Measurements from ENCODE around the gene MTUS2. TPM values are rescaled to one million over a fixed set of nuclear protein-coding genes. Genes with fewer than 3 reads are reported as not detected.

MTUS2 gene
- total RNA-seq, 1 donor from 2014 or later: 0.67 TPM

DNA sequence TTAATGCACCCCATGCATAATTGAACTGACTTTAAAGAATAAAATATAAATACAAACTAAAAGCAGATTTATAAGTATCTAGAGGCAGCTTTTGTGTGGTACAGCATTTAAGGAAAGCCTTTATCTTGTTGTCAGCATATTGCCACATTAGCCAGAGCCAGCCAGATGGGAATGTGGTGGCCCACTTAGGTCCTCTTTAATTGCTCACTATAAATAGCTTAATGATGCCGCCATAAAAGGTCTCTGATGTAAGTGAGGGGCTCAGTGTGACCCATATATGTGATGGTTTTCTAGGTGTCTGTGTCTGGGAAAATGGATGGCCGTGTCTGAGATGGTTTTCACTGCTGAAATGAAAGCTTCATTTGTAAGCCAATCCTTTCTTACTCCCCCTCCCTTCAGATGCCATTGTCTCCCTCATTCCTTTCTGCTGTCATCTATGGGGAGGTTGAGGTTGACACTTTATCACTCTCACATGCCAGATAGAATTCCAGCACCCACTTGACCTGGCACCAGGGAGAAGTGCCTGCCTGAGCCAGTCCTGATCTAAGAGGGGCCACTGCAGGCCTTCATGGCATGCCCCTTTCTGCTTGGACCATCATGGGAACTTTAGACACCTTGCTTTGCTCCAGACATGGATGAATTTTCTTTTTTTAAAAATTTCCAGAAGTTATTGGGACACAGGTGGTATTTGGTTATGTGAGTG is 135.3 kb downstream of the MTUS2 start:
- Histone ChIP-seq H4K20me1 (ENCODE audit: low read depth) (no peaks in the 10 kb centered on the region), H3F3A (ENCODE audit: low read depth) (no peaks in the 10 kb centered on the region), H3K9ac (no peak overlapping the region), H3K79me2 (ENCODE audit: low read depth) (no peaks in the 10 kb centered on the region), H3K36me3 (no peaks in the 10 kb centered on the region), H3K27ac (no peak overlapping the region), H3K27me3 (no peaks in the 10 kb centered on the region), H2AFZ (replicated peaks) (no peak overlapping the region), H3K4me1 (no peaks in the 10 kb centered on the region), H3K9me3 (ENCODE audit: low read depth) (no peaks in the 10 kb centered on the region), H3K4me3 (no peak overlapping the region), H3K4me2 (no peak overlapping the region)
- Mint-ChIP-seq H3K27me3 (ENCODE audit: insufficient read depth, low read depth) (no peaks in the 10 kb centered on the region), H3K4me1 (no peaks in the 10 kb centered on the region), H3K27ac (no peak overlapping the region), H3K9me3 (no peaks in the 10 kb centered on the region), H3K36me3 (no peaks in the 10 kb centered on the region), H3K4me3 (no peak overlapping the region)
- DNase-seq (ENCODE audit: low spot score): no peak
- TF ChIP-seq EZH2 (IDR thresholded peaks at IDR 0.05) (no peak), EZH2phosphoT487 (IDR thresholded peaks at IDR 0.05) (no peak)
- TF ChIP-seq, protein P1, sequence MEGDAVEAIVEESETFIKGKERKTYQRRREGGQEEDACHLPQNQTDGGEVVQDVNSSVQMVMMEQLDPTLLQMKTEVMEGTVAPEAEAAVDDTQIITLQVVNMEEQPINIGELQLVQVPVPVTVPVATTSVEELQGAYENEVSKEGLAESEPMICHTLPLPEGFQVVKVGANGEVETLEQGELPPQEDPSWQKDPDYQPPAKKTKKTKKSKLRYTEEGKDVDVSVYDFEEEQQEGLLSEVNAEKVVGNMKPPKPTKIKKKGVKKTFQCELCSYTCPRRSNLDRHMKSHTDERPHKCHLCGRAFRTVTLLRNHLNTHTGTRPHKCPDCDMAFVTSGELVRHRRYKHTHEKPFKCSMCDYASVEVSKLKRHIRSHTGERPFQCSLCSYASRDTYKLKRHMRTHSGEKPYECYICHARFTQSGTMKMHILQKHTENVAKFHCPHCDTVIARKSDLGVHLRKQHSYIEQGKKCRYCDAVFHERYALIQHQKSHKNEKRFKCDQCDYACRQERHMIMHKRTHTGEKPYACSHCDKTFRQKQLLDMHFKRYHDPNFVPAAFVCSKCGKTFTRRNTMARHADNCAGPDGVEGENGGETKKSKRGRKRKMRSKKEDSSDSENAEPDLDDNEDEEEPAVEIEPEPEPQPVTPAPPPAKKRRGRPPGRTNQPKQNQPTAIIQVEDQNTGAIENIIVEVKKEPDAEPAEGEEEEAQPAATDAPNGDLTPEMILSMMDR (IDR thresholded peaks at IDR 0.05): no peak

DNA sequence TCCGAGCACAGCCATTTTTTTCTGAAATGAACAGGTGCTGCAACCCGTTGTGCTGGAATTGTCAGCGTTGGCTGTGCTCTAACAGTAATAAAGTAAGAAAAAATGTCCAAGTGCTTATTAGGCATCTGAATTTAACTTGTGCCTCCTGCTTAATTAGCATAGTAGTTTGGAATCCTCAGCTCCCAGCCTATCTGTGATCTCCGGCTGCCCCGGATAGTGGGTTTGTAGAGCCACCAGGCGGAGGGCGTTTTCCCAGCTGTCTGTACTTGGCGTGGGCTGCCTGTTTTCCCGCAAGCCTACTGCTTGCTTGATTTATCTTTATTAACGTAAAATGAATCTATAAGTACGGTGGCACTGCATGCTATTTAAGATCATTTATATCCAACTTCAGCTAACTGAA is 137.9 kb downstream of the MTUS2 start:
- DNase-seq (ENCODE audit: low spot score): no peak

DNA sequence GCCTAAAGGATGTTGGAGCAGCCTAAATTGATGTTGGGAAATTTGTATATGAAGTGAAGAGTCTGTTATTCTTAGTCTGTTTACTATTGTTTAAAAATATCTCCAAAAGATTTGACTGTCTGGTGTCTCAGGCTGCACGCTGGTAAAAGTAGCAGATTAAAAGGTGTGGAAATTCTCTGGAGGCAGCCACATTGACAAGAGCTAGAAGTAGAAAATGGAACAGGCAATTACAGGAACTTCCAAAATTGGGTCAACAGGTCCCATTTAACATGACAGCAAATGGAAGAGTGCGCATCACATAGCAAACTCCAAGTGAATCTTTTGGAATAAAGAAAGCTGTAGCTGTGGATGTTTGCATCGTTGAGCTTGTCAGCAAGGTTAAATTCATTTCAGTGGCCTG is 138.3 kb downstream of the MTUS2 start:
- TF ChIP-seq EZH2phosphoT487 (IDR thresholded peaks at IDR 0.05) (no peak), EZH2 (IDR thresholded peaks at IDR 0.05) (no peak)
- TF ChIP-seq, protein P1 (IDR thresholded peaks at IDR 0.05): no peak
- H3K27ac Mint-ChIP-seq: no peak overlapping the region
- Histone ChIP-seq H3K79me2 (ENCODE audit: low read depth) (no peaks in the 10 kb centered on the region), H3K4me1 (no peaks in the 10 kb centered on the region), H3K27ac (no peak overlapping the region), H3K27me3 (no peaks in the 10 kb centered on the region), H2AFZ (replicated peaks) (no peak overlapping the region), H3K9ac (no peak overlapping the region), H4K20me1 (ENCODE audit: low read depth) (no peaks in the 10 kb centered on the region), H3F3A (ENCODE audit: low read depth) (no peaks in the 10 kb centered on the region), H3K4me3 (no peak overlapping the region), H3K36me3 (no peaks in the 10 kb centered on the region), H3K4me2 (no peak overlapping the region), H3K9me3 (ENCODE audit: low read depth) (no peaks in the 10 kb centered on the region)
- no peak for DNase-seq (ENCODE audit: low spot score)
- no peaks in the 10 kb centered on the region for H3K9me3 Mint-ChIP-seq
- H3K4me1 Mint-ChIP-seq: no peaks in the 10 kb centered on the region
- no peaks in the 10 kb centered on the region for H3K36me3 Mint-ChIP-seq
- no peaks in the 10 kb centered on the region for H3K27me3 Mint-ChIP-seq (ENCODE audit: insufficient read depth, low read depth)
- no peak overlapping the region for H3K4me3 Mint-ChIP-seq

More for the DNA sequence above, 137.9 kb downstream of the MTUS2 start:
- no peaks in the 10 kb centered on the region for H3K27me3 Mint-ChIP-seq (ENCODE audit: insufficient read depth, low read depth)
- H3K27ac ChIP-seq: no peak overlapping the region
- H3K9ac ChIP-seq: no peak overlapping the region
- no peaks in the 10 kb centered on the region for H3K27me3 ChIP-seq
- H3K9me3 ChIP-seq (ENCODE audit: low read depth): no peaks in the 10 kb centered on the region
- no peak overlapping the region for H3K4me3 ChIP-seq
- H3F3A ChIP-seq (ENCODE audit: low read depth): no peaks in the 10 kb centered on the region
- H3K36me3 ChIP-seq: no peaks in the 10 kb centered on the region
- H3K4me1 ChIP-seq: no peaks in the 10 kb centered on the region
- no peaks in the 10 kb centered on the region for H3K9me3 Mint-ChIP-seq
- no peaks in the 10 kb centered on the region for H3K36me3 Mint-ChIP-seq
- TF ChIP-seq EZH2phosphoT487 (IDR thresholded peaks at IDR 0.05): no peak
- TF ChIP-seq, protein P1 (IDR thresholded peaks at IDR 0.05): no peak
- no peak for TF ChIP-seq EZH2 (IDR thresholded peaks at IDR 0.05)
- H4K20me1 ChIP-seq (ENCODE audit: low read depth): no peaks in the 10 kb centered on the region
- no peak overlapping the region for H3K4me3 Mint-ChIP-seq
- no peak overlapping the region for H2AFZ ChIP-seq (replicated peaks)
- no peak overlapping the region for H3K4me2 ChIP-seq
- H3K79me2 ChIP-seq (ENCODE audit: low read depth): no peaks in the 10 kb centered on the region
- no peaks in the 10 kb centered on the region for H3K4me1 Mint-ChIP-seq
- no peak overlapping the region for H3K27ac Mint-ChIP-seq

All from neural progenitor cell (in vitro differentiated cells).